IPS DF 6.9 (cell line): Measurements from ENCODE around the gene FXYD4.

ENCODE experiments used
- DNase-seq: peaks from one replicate; pipeline ENCODE4 v3.0.0-alpha.2; 2013; ENCODE audit warnings: low read depth, low spot score
- H3K27ac ChIP-seq: one replicate; pipeline ENCODE4 v1.5.1; 2013; ENCODE audit warnings: low read length, control low read depth
- H3K27me3 ChIP-seq: 2 replicates; pipeline ENCODE4 v1.6.1; 2013; ENCODE audit warnings: mild to moderate bottlenecking, low read length; ENCODE audit not compliant: control insufficient read depth, insufficient read depth
- H3K36me3 ChIP-seq: 2 replicates; pipeline ENCODE4 v1.6.1; 2013; ENCODE audit warnings: low read length; ENCODE audit not compliant: control insufficient read depth, insufficient read depth
- H3K4me1 ChIP-seq: 2 replicates; pipeline ENCODE4 v1.6.1; 2013; ENCODE audit warnings: low read length; ENCODE audit not compliant: control insufficient read depth, insufficient read depth
- H3K4me3 ChIP-seq: 2 replicates; pipeline ENCODE4 v1.5.1; 2013; ENCODE audit warnings: mild to moderate bottlenecking, low read length
- H3K9me3 ChIP-seq: 2 replicates; pipeline ENCODE4 v1.6.1; 2013; ENCODE audit warnings: low read length, inconsistent platforms; ENCODE audit not compliant: control insufficient read depth, insufficient read depth
- WGBS: extraction: QIAGEN DNeasy Blood & Tissue Kit; methylation state at CpG from one replicate; pipeline ENCODE4 v1.1.7; 2013; ENCODE audit warnings: mixed read lengths, missing lambda C conversion rate; ENCODE audit not compliant: insufficient read length, insufficient coverage; 5-methylcytosine and 5-hydroxymethylcytosine counted together

The FXYD4 gene

DNA sequence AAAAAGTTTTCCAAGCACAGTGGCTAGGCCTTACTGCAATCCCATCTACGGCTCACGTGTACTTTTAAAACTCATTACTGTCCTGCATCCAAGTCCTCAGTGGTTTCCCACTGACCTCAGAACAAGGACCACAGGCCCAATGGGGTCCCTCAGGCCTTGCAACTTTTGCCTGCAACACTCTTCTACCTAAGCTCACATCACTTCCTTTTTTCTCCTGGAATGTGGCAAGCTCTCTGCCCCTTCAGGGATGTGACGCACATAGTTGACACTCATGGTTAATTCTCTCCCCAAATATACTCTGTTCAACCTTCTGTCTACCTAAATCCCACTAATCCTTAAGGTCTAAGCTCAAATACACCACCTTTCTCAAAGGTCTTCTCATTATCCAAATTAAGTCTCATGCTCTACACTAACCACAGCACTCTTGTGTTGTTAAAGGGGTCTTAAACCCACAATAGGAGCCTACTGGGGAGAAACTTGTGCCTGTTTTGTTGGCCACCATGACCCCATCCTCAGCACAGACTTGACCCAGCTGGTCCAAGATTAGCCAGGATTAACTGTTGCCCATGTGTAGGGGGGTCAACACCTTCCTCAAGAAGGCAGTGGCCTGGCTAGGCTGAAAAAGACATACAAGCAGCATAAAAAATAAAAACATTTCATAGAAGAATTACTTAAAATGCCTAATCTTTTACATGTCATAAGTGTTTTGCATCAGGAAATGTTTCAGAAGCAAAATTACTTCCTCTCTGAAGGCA is 22.3 kb downstream of the FXYD4 start:
- WGBS: no CpG with 5 or more reads among the region's 3 CpGs
- DNase-seq: no peak
- peaks cover 28% of the 10 kb centered on the region; the same call in 1 of the 2 replicates for H3K36me3 ChIP-seq

DNA sequence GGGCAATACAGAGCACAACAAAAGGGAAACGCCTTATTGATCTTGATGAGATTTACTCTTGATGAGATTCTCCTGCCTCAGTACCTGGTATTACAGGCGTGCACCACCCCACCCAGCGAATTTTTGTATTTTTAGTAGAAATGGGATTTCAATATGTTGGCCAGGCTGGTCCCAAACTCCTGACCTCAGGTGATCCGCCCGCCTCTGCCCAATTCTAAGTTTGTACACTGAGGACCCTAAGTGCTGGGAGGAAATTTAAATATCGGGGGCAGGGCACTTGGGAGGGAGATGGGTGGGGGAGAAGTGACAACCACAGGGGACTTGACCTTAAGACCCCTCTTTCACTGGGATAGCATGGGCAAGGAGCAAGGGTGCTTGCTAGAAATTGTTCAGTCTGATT is 23.4 kb downstream of the FXYD4 start:
- H3K4me3 ChIP-seq: no peak overlapping the region; the same call in 1 of the 2 replicates

More for the DNA sequence above, 22.3 kb downstream of the FXYD4 start:
- no peaks in the 10 kb centered on the region for H3K27me3 ChIP-seq
- H3K4me3 ChIP-seq: no peak overlapping the region
- H3K9me3 ChIP-seq: no peaks in the 10 kb centered on the region
- no peak overlapping the region for H3K27ac ChIP-seq
- peaks cover 3% of the 10 kb centered on the region for H3K4me1 ChIP-seq

DNA sequence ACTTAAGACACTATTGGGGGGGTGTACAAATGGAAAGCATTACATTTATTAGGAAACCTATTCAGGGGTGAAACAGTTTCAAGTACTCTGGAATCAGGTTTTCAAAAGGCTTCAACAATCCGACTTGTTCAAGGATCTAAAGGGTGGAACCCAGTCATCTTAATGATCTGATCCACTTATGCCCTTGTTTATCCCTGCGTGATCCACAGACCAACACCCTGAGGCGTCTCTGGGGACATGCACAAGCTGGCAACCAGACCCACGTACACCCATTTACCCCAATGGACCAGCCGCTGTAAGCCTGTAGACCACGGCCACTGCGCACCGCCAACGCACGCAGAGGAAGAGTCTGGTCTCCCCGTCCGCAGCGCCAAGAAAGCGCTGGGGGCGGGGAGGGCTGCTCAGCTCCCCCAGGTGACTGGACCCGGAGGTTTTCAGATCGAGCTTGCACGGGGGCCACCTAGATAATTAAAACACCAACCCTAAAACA is 24.2 kb downstream of the FXYD4 start:
- Histone ChIP-seq H3K27ac (no peak overlapping the region), H3K4me1 (peaks cover 3% of the 10 kb centered on the region)

More for the DNA sequence above, 23.4 kb downstream of the FXYD4 start:
- no peak for DNase-seq
- H3K4me1 ChIP-seq: peaks cover 3% of the 10 kb centered on the region
- H3K9me3 ChIP-seq: no peaks in the 10 kb centered on the region
- WGBS: no CpG with 5 or more reads among the region's 6 CpGs
- H3K27ac ChIP-seq: no peak overlapping the region
- H3K27me3 ChIP-seq: no peaks in the 10 kb centered on the region
- peaks cover 30% of the 10 kb centered on the region; the same call in 1 of the 2 replicates for H3K36me3 ChIP-seq

DNA sequence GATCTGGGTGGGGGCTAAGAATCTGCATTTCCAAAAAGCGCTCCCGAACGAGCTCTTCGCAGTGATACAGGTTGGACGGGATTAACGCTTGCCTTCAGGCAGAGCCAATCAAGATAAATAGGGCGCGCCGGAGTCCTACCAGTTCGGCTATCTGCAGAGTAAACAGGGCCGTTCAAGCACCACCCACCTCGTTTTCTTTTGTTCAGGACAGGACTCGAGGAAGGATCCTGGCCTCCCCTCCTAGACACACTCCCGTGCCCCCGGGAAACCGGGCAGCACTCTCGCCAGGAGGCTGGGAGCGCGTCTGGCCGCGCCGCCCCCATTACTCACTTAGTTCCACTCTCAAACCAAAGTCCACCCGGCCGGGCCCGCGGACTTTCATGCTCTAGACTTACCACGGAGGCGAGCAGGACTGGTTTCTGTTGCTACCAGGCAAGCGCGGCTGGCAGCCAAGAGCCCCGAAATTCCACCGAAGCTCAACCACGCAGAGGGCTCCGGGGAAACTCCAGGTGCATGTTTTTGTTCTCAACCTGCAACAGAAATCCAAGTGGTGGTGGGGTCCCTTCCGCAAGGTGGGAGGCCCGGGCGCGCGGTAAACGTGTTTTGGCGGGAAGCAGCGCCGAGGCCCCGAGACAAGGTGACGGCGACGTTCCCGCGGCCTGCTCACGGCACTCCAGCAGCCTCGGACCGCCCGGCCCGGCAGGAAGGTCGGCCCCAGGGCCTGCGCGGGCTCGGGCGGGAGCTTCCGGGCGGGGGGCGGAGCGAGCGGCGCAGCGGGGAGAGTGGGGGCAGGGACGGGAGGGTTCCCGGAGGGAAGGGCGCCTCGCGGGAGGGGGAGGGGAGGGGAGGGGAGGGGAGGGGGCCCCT is 24.9 kb downstream of the FXYD4 start:
- Histone ChIP-seq H3K27me3 (no peaks in the 10 kb centered on the region), H3K4me1 (peaks cover 3% of the 10 kb centered on the region), H3K27ac (no peak overlapping the region), H3K9me3 (no peaks in the 10 kb centered on the region), H3K36me3 (peaks cover 21% of the 10 kb centered on the region; the same call in 1 of the 2 replicates), H3K4me3 (peak overlapping the region; percentile 88)
- no peak for DNase-seq
- no CpG with 5 or more reads among the region's 71 CpGs for WGBS

More for the DNA sequence above, 24.2 kb downstream of the FXYD4 start:
- Histone ChIP-seq H3K9me3 (no peaks in the 10 kb centered on the region), H3K4me3 (peak overlapping the region; percentile 88; the same call in 1 of the 2 replicates), H3K27me3 (no peaks in the 10 kb centered on the region), H3K36me3 (peaks cover 23% of the 10 kb centered on the region; the same call in 1 of the 2 replicates)
- no CpG with 5 or more reads among the region's 18 CpGs for WGBS
- DNase-seq: no peak

DNA sequence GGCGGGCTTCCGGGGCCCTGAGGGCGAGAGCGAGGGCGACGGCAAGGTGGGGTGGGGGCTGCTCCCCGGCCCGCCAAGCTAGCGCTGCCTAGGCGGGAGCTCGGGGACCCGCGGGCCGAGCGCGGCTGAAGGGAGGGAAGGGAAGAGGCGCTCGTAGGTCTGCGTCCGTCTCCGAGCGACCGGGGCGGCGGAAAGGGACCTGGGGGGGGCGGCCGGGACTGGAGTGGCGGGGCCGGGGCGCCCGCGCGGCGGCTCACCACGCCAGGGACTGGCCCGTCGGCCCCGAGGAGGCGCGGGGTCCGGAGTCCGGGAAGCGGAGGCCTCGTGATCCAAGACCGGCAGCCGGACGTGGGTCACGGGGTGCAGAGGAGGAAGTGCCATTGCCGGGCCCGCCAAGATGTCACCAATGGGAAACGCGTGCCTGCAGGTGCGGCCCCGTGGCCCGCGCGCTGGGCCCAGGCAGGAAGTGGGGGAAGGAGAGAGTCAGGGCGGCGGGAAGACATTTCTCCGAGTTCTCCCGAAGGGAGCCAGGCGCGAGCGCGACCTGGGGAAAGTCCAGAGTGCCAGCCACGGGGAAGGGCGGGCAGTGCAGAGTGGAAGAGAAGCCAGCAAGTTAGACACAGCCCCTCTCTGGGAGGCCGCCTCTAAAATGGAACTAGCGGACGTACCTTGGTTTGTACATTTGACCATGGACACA is 25.6 kb downstream of the FXYD4 start:
- Histone ChIP-seq H3K27me3 (no peaks in the 10 kb centered on the region), H3K27ac (no peak overlapping the region), H3K4me3 (peak overlapping the region; percentile 88; the same call in 1 of the 2 replicates), H3K36me3 (peaks cover 17% of the 10 kb centered on the region; the same call in 1 of the 2 replicates), H3K4me1 (peaks cover 3% of the 10 kb centered on the region), H3K9me3 (no peaks in the 10 kb centered on the region)
- no peak for DNase-seq
- no CpG with 5 or more reads among the region's 70 CpGs for WGBS

DNA sequence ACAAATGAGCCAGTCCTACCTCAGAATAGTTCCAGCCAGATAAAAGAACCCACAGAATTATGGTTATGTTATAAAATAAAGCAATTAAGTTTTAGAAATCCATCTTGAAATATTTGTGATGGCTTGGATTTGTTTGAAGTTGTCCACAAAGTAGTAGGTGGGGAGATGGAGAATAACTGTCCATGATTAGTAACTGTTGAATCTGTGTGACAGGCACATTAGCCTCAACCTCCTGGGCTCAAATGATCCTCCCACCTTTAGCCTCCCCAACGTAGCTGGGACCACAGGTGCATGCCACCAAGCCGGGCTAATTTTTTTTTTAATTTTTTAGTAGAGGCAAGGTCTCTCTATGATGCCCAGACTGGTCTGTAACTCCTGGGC is 27.5 kb downstream of the FXYD4 start:
- Histone ChIP-seq H3K9me3 (no peaks in the 10 kb centered on the region), H3K27ac (no peak overlapping the region), H3K27me3 (no peaks in the 10 kb centered on the region), H3K4me3 (no peak overlapping the region), H3K4me1 (peaks cover 3% of the 10 kb centered on the region), H3K36me3 (peaks cover 7% of the 10 kb centered on the region; the same call in 1 of the 2 replicates)
- no CpG with 5 or more reads among the region's 2 CpGs for WGBS
- DNase-seq: no peak

DNA sequence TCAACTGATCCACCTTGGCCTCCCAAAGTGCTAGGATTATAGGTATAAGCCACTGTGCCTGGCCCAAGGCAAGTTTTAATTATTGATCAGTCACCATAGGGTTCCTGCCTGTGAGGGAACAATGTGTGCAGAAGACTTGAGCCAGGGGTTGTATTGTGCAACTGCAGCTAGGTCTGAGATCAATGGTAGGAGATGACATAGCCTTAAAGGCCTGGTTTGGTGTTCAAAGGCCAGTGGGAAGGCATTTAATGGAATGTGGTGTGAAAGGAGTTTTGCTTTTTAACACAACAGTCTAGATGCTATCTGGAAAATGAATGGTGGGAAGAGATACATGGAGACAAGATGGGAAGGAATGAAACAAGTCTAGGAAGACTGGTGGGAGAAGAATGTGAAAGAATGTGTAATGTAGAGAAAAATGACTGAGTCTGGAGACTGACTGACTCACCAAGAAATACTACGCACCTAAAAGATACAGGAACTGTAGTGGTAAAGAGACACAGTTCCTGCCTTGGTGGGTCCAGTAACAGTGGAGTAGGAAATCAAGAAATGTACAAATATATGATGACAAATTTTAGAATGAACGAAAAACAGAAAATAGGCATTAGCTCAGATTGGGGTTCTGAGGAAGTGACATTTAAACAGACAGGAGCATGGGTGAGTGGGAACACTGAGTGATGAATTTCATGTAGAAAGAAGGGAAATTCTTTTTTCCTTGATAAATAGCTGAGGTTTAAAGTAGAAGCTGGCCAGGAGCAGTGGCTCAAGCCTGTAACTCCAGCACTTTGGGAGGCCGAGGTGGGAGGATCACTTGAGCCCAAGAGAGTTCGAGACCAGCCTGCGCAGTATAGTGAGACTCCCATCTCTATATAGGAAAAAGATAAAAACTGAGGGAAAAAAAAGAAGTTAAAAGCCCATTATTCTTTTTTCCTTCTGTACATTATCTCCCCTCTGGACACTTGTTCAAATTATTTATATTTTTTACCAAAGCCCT is 28.2 kb downstream of the FXYD4 start:
- Histone ChIP-seq H3K4me3 (no peak overlapping the region), H3K27me3 (no peaks in the 10 kb centered on the region), H3K4me1 (peaks cover 3% of the 10 kb centered on the region), H3K9me3 (no peaks in the 10 kb centered on the region), H3K36me3 (0 out of 2 replicates have a peak, but pooled peaks cover 5% of the 10 kb centered on the region), H3K27ac (no peak overlapping the region)
- no CpG with 5 or more reads among the region's 5 CpGs for WGBS
- no peak for DNase-seq

DNA sequence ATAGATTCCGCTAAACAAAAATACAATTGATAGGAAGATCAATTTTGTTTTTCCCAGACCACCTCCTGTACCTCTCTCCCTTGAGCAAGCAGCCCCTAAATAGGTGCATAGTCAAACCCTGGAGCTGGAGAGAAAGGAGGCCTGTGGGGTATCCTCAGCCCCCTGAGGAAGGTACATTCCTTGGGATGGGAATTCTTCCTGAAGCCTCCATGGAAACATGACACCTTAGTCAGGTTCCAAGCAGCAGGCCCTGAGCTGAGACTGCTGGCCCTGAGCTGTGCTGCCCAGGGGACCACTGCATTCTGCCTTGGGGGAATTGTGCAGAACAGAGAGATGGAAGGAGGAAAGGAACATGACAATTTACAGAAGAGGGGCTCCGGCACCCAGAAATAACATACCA is 30.2 kb downstream of the FXYD4 start:
- no CpG with 5 or more reads among the region's 2 CpGs for WGBS
- Histone ChIP-seq H3K4me1 (peaks cover 3% of the 10 kb centered on the region), H3K4me3 (no peak overlapping the region), H3K27me3 (no peaks in the 10 kb centered on the region), H3K27ac (no peak overlapping the region), H3K36me3 (0 out of 2 replicates have a peak, but pooled peaks cover 5% of the 10 kb centered on the region), H3K9me3 (no peaks in the 10 kb centered on the region)
- DNase-seq: no peak

DNA sequence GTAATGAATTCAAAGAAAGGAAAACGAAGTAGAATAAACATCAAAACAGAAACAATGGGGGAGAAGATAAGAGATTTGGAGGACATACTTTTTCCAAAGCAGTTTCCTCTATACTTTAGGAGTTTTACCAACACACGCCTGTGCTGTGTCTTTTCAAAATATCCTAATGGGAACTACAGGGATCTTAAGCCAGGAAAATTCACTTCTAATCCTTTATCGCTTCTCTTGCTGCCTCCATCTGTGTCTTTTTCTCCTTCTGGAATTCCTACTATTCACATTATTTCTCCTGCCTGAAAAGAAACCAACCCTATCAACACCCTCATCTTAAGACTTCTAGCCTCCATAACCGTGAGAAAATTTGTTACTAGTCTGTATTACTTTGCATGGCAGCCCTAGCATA is 30.7 kb downstream of the FXYD4 start:
- Histone ChIP-seq H3K36me3 (0 out of 2 replicates have a peak, but pooled peaks cover 5% of the 10 kb centered on the region), H3K9me3 (no peaks in the 10 kb centered on the region), H3K4me3 (no peak overlapping the region), H3K27ac (no peak overlapping the region), H3K27me3 (no peaks in the 10 kb centered on the region), H3K4me1 (peaks cover 3% of the 10 kb centered on the region)
- no CpG with 5 or more reads among the region's 4 CpGs for WGBS
- DNase-seq: no peak
